WTC11 (cell line): Measurements from ENCODE around the gene VIPAS39. TPM values are rescaled to one million over a fixed set of nuclear protein-coding genes. Genes with fewer than 3 reads are reported as not detected.

Experiments
- ATAC-seq: fragments of 200-7000 bp; cut with Tn5 transposase; 2 replicates; pipeline ENCODE4 v1.10.0; 2021; ENCODE audit warnings: mild to moderate bottlenecking, moderate library complexity
- CTCF ChIA-PET: fragments of 300-600 bp; sonication (Branson Sonifier 250); formaldehyde crosslinking; loops from one replicate; lab custom pipeline; 2021; ENCODE audit warnings: antibody characterized with exemption; lab: Charles Lee
- POLR2A ChIA-PET: fragments of 350-600 bp; sonication (Branson Sonifier 250); formaldehyde crosslinking; loops from one replicate; lab custom pipeline; 2021; ENCODE audit warnings: antibody characterized with exemption; lab: Charles Lee
- DNase-seq: peaks from one replicate; pipeline ENCODE4 v3.0.0; 2021; ENCODE audit warnings: low spot score
- H3K27ac Mint-ChIP-seq: 2 replicates; pipeline ENCODE4 v1.8.0; 2021; ENCODE audit warnings: mixed read lengths
- H3K27me3 Mint-ChIP-seq: 2 replicates; pipeline ENCODE4 v1.8.0; 2021; ENCODE audit warnings: low read depth, mild to moderate bottlenecking, moderate library complexity, mixed read lengths
- H3K36me3 Mint-ChIP-seq: 2 replicates; pipeline ENCODE4 v1.8.0; 2021; ENCODE audit warnings: mixed read lengths
- H3K4me1 Mint-ChIP-seq: 2 replicates; pipeline ENCODE4 v1.8.0; 2022; ENCODE audit warnings: mixed read lengths
- H3K4me3 Mint-ChIP-seq: 2 replicates; pipeline ENCODE4 v1.8.0; 2021; ENCODE audit warnings: mild to moderate bottlenecking, moderate library complexity, mixed read lengths
- H3K9me3 Mint-ChIP-seq: 2 replicates; pipeline ENCODE4 v1.8.0; 2021; ENCODE audit warnings: mixed read lengths
- ATF6 ChIP-seq: sonication (generic); formaldehyde crosslinking; IDR thresholded peaks from 2 replicates; pipeline ENCODE4 v1.8.1; 2023; ENCODE audit warnings: mild to moderate bottlenecking, missing genetic modification reagents
- CBFB ChIP-seq: sonication (generic); formaldehyde crosslinking; IDR thresholded peaks from 2 replicates; pipeline ENCODE4 v1.8.1; 2022; ENCODE audit warnings: mild to moderate bottlenecking, low read depth, missing genetic modification reagents
- ETV6 ChIP-seq: sonication (generic); formaldehyde crosslinking; IDR thresholded peaks from 2 replicates; pipeline ENCODE4 v1.8.1; 2022; ENCODE audit warnings: mild to moderate bottlenecking, missing genetic modification reagents
- GABPB1 ChIP-seq: sonication (generic); formaldehyde crosslinking; IDR thresholded peaks from 2 replicates; pipeline ENCODE4 v1.8.1; 2023; ENCODE audit warnings: mild to moderate bottlenecking, missing genetic modification reagents
- GTF2I ChIP-seq: fragments of 250-450 bp; sonication (Bioruptor Pico); conservative IDR thresholded peaks from 2 replicates; pipeline ENCODE4 v1.4.0; 2021; ENCODE audit warnings: mild to moderate bottlenecking
- JAZF1 ChIP-seq: fragments of 250-450 bp; sonication (Bioruptor Pico); IDR thresholded peaks from 2 replicates; pipeline ENCODE4 v1.9.0; 2021; ENCODE audit warnings: moderate library complexity, mild to moderate bottlenecking, inconsistent platforms
- KAT7 ChIP-seq: sonication (generic); formaldehyde crosslinking; IDR thresholded peaks from 2 replicates; pipeline ENCODE4 v1.8.1; 2023; ENCODE audit warnings: missing genetic modification reagents, mild to moderate bottlenecking, borderline replicate concordance
- MLX ChIP-seq: sonication (generic); formaldehyde crosslinking; IDR thresholded peaks from 2 replicates; pipeline ENCODE4 v1.8.1; 2023; ENCODE audit warnings: mild to moderate bottlenecking, missing genetic modification reagents, moderate library complexity
- RELA ChIP-seq: sonication (generic); formaldehyde crosslinking; IDR thresholded peaks from 2 replicates; pipeline ENCODE4 v1.8.1; 2022; ENCODE audit warnings: missing genetic modification reagents, mild to moderate bottlenecking, borderline replicate concordance
- RORB ChIP-seq: fragments of 250-450 bp; sonication (Bioruptor Pico); IDR thresholded peaks from 2 replicates; pipeline ENCODE4 v1.9.0; 2021; ENCODE audit warnings: mild to moderate bottlenecking
- SMAD3 ChIP-seq: sonication (generic); formaldehyde crosslinking; IDR thresholded peaks from 2 replicates; pipeline ENCODE4 v1.8.0; 2022; ENCODE audit warnings: missing genetic modification reagents, mild to moderate bottlenecking, borderline replicate concordance
- SOX15 ChIP-seq: fragments of 250-450 bp; sonication (Bioruptor Pico); IDR thresholded peaks from 2 replicates; pipeline ENCODE4 v1.9.0; 2021; ENCODE audit warnings: mild to moderate bottlenecking
- SP1 ChIP-seq: sonication (generic); formaldehyde crosslinking; conservative IDR thresholded peaks from 2 replicates; pipeline ENCODE4 v1.8.1; 2022; ENCODE audit warnings: missing genetic modification reagents
- STAT6 ChIP-seq: sonication (generic); formaldehyde crosslinking; conservative IDR thresholded peaks from 2 replicates; pipeline ENCODE4 v1.8.1; 2023; ENCODE audit warnings: mild to moderate bottlenecking, low read depth, missing genetic modification reagents, moderate library complexity
- TCF7 ChIP-seq: sonication (generic); formaldehyde crosslinking; IDR thresholded peaks from 2 replicates; pipeline ENCODE4 v1.8.0; 2022; ENCODE audit warnings: mild to moderate bottlenecking, low read depth, missing genetic modification reagents, moderate library complexity
- ZNF219 ChIP-seq: sonication (generic); formaldehyde crosslinking; IDR thresholded peaks from 2 replicates; pipeline ENCODE4 v1.8.0; 2023; ENCODE audit warnings: missing genetic modification reagents, mild to moderate bottlenecking, borderline replicate concordance
- ZNF232 ChIP-seq: sonication (generic); formaldehyde crosslinking; IDR thresholded peaks from 2 replicates; pipeline ENCODE4 v1.8.0; 2022; ENCODE audit warnings: mild to moderate bottlenecking, missing genetic modification reagents
- ZNF317 ChIP-seq: sonication (generic); formaldehyde crosslinking; IDR thresholded peaks from 2 replicates; pipeline ENCODE4 v1.8.1; 2023; ENCODE audit warnings: low read depth, mild to moderate bottlenecking, moderate library complexity, missing genetic modification reagents, borderline replicate concordance
- total RNA-seq: library from RNA; stranded (reverse); gene quantifications from 3 replicates; pipeline ENCODE4 v1.2.3, GENCODE V29; 2021
- TF ChIP-seq, protein P1 (sequence below): sonication (generic); formaldehyde crosslinking; IDR thresholded peaks from 2 replicates; pipeline ENCODE4 v1.8.0; 2022; ENCODE audit warnings: mild to moderate bottlenecking, missing genetic modification reagents
- TF ChIP-seq, protein P2 (sequence below): fragments of 250-450 bp; sonication (Bioruptor Pico); IDR thresholded peaks from 2 replicates; pipeline ENCODE4 v1.9.0; 2021; ENCODE audit warnings: mild to moderate bottlenecking
- TF ChIP-seq, protein P3 (sequence below): fragments of 200-600 bp; IDR thresholded peaks from 2 replicates; pipeline ENCODE4 v1.8.0; 2022; ENCODE audit warnings: antibody characterized with exemption

Gene VIPAS39
- total RNA-seq, 1 experiment from 2014 or later = 17.0 TPM

DNA sequence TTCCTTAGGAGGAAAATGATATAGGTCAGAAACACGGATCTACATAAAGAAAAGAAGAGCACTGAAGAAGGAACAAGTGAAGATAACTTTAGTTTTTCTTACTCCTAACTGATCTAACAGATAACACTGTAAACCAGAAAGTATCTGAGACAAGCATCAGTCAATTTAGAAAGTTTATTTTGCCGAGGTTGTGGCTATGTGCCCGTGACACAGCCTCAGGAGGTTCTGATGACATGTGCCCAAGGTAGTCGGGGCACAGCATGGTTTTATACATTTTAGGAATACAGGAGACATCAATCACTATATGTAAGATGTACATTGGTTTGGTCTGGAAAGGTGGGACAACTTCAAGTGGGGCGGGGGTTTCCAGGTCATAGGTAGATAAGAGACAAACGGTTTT, 57.2 kb downstream of the VIPAS39 start:
- Mint-ChIP-seq H3K27me3 (no peaks in the 10 kb centered on the region; the same call in 1 of the 2 replicates), H3K9me3 (peaks cover 7% of the 10 kb centered on the region), H3K4me1 (no peaks in the 10 kb centered on the region), H3K36me3 (peaks cover 5% of the 10 kb centered on the region), H3K4me3 (no peak overlapping the region), H3K27ac (no peak overlapping the region)
- DNase-seq (no peak), ATAC-seq (no peak)
- no peak for TF ChIP-seq STAT6
- POLR2A ChIA-PET = no interaction called here
- CTCF ChIA-PET = no interaction called here

GRCh38 chr14:77390188-77390587, 67.2 kb downstream of the VIPAS39 start:
- Mint-ChIP-seq H3K9me3 (no peaks in the 10 kb centered on the region), H3K36me3 (no peaks in the 10 kb centered on the region), H3K27ac (no peak overlapping the region), H3K4me3 (no peak overlapping the region), H3K4me1 (no peaks in the 10 kb centered on the region), H3K27me3 (no peaks in the 10 kb centered on the region)
- POLR2A ChIA-PET = no interaction called here
- TF ChIP-seq, protein P1, sequence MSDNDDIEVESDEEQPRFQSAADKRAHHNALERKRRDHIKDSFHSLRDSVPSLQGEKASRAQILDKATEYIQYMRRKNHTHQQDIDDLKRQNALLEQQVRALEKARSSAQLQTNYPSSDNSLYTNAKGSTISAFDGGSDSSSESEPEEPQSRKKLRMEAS (CRISPR knock-in tag) = no peak
- TF ChIP-seq GABPB1 (peak; percentile 46; the same call in 1 of the 2 replicates), ZNF317 (CRISPR knock-in tag) (no peak), MLX (CRISPR knock-in tag) (no peak)
- DNase-seq (no peak), ATAC-seq (no peak)
- CTCF ChIA-PET = interaction anchor here (0.6 kb wide), 1 partner anchor 13 kb away, joined by 3 read pairs; the partner anchor contains the start of genes SAMD15 and TMED8

DNA sequence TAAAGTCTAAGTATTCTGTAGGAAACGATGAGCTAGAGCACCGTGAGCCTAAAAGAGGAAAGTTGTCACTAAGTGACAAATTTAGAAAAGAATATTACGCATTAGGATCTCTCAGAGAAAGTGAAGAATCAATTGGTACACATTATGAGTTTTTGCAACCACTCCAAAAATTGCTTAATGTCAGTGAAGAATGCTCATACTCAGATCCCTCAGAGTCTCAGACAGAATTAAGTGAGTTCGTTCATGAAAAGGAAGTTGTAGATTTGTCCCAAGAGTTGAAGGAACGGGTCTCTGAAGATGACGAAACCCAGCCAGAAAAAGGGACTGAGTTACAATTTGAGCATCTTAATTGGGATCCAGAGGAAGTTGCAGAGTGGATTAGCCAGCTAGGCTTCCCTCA, 78.7 kb downstream of the VIPAS39 start:
- Mint-ChIP-seq H3K9me3 (no peaks in the 10 kb centered on the region), H3K36me3 (no peaks in the 10 kb centered on the region), H3K27ac (no peak overlapping the region), H3K4me1 (peaks cover 9% of the 10 kb centered on the region), H3K4me3 (no peak overlapping the region), H3K27me3 (no peaks in the 10 kb centered on the region)
- no peak for DNase-seq
- ChIA-PET CTCF (no interaction called here), POLR2A (interaction anchor here (0.6 kb wide), 1 partner anchor 49 kb away, joined by 3 read pairs; no protein-coding TSS in a partner anchor)
- no peak for ATAC-seq
- no peak for TF ChIP-seq SMAD3 (CRISPR knock-in tag)
- TF ChIP-seq GTF2I = no peak
- no peak for TF ChIP-seq KAT7 (CRISPR knock-in tag)
- no peak for TF ChIP-seq SP1
- no peak for TF ChIP-seq ETV6 (CRISPR knock-in tag)

- Mint-ChIP-seq H3K9me3 (no peaks in the 10 kb centered on the region), H3K27me3 (no peaks in the 10 kb centered on the region), H3K4me1 (peaks cover 9% of the 10 kb centered on the region), H3K36me3 (no peaks in the 10 kb centered on the region), H3K4me3 (no peak overlapping the region), H3K27ac (no peak overlapping the region)
- no peak for ATAC-seq
- ChIA-PET CTCF (interaction anchor here (0.6 to 2.0 kb wide), 13 partner anchors 12 to 307 kb away, joined by 3 to 19 read pairs (median 5); partner anchors contain the start of genes GSTZ1, POMT2 and VIPAS39), POLR2A (interaction anchor here (0.6 to 1.3 kb wide), 3 partner anchors 56 to 126 kb away, joined by 3 to 6 read pairs (median 5); partner anchors contain the start of gene GSTZ1)
- DNase-seq = no peak
- TF ChIP-seq ZNF219 (CRISPR knock-in tag) (no peak), ATF6 (CRISPR knock-in tag) (no peak), SOX15 (CRISPR knock-in tag) (no peak), ZNF232 (no peak), RORB (CRISPR knock-in tag) (no peak), JAZF1 (CRISPR knock-in tag) (no peak), TCF7 (CRISPR knock-in tag) (no peak), RELA (CRISPR knock-in tag) (no peak), SMAD3 (CRISPR knock-in tag) (no peak), ETV6 (CRISPR knock-in tag) (no peak), CBFB (CRISPR knock-in tag) (no peak)
- TF ChIP-seq, protein P2, sequence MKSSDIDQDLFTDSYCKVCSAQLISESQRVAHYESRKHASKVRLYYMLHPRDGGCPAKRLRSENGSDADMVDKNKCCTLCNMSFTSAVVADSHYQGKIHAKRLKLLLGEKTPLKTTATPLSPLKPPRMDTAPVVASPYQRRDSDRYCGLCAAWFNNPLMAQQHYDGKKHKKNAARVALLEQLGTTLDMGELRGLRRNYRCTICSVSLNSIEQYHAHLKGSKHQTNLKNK (CRISPR knock-in tag) = no peak
- TF ChIP-seq, protein P3, sequence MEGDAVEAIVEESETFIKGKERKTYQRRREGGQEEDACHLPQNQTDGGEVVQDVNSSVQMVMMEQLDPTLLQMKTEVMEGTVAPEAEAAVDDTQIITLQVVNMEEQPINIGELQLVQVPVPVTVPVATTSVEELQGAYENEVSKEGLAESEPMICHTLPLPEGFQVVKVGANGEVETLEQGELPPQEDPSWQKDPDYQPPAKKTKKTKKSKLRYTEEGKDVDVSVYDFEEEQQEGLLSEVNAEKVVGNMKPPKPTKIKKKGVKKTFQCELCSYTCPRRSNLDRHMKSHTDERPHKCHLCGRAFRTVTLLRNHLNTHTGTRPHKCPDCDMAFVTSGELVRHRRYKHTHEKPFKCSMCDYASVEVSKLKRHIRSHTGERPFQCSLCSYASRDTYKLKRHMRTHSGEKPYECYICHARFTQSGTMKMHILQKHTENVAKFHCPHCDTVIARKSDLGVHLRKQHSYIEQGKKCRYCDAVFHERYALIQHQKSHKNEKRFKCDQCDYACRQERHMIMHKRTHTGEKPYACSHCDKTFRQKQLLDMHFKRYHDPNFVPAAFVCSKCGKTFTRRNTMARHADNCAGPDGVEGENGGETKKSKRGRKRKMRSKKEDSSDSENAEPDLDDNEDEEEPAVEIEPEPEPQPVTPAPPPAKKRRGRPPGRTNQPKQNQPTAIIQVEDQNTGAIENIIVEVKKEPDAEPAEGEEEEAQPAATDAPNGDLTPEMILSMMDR = no peak
Measured at GRCh38 chr14:77377502-77377844, 79.9 kb downstream of the VIPAS39 start.
